SK-N-MC (cell line): ENCODE measurements around the gene ADAMTS13.

Experiments used
- EZH2 ChIP-seq: fragments of 200-600 bp; sonication (generic); IDR thresholded peaks from one replicate; pipeline ENCODE4 v1.6.1; 2017; ENCODE audit warnings: antibody characterized with exemption
- FOXP2 ChIP-seq: optimal IDR thresholded peaks from 2 replicates; pipeline ENCODE3; 2011; ENCODE audit warnings: mild to moderate bottlenecking, moderate library complexity; ENCODE audit not compliant: insufficient read depth; ENCODE audit errors: extremely low read length, control extremely low read depth
- POLR2AphosphoS5 ChIP-seq: IDR thresholded peaks from 2 replicates; pipeline ENCODE4 v1.6.1; 2012; ENCODE audit warnings: mild to moderate bottlenecking, low read depth, low read length, borderline replicate concordance

- no peak for TF ChIP-seq EZH2
- TF ChIP-seq POLR2AphosphoS5 = no peak
- TF ChIP-seq FOXP2 = no peak
Observed at GRCh38 chr9:133421615-133422542, at the start of gene ADAMTS13.
